Psoas muscle (tissue), 8 donors: Measurements from ENCODE around the gene ALDH18A1. TPM values are rescaled to one million over a fixed set of nuclear protein-coding genes. Genes with fewer than 3 reads are reported as not detected.

Experiments
- ATAC-seq, 4 donors: fragments of 200-7000 bp; cut with Tn5 transposase; one replicate each; pipeline ENCODE4 v1.9.1; 2020; ENCODE audit warnings: moderate library complexity in 3 of 4, mild to moderate bottlenecking in 2 of 4
- DNase-seq, 2 donors: peaks; one replicate each; pipeline ENCODE4 v3.0.0-alpha.2; 2020
- H3K27ac ChIP-seq: fragments of 200-600 bp; one replicate; pipeline ENCODE4 v1.8.0; 2022
- H3K27me3 ChIP-seq, 3 donors: fragments of 200-600 bp in 1 of 3; one replicate each; pipeline versions ENCODE4 v1.6.1 to v1.8.0; 2013 to 2022; ENCODE audit warnings: low read length in 2 of 3, mild to moderate bottlenecking in 2 of 3, moderate library complexity in 1 of 3; ENCODE audit not compliant: insufficient read depth in 3 of 3
- H3K36me3 ChIP-seq, 2 donors: fragments of 200-600 bp in 1 of 2; one replicate each; pipeline versions ENCODE4 v1.6.1 to v1.8.0; 2013 to 2022; ENCODE audit warnings: low read depth in 1 of 2, mild to moderate bottlenecking in 1 of 2, moderate library complexity in 1 of 2; ENCODE audit not compliant: insufficient read depth in 1 of 2
- H3K4me1 ChIP-seq: fragments of 200-600 bp; one replicate; pipeline ENCODE4 v1.8.0; 2022
- H3K4me3 ChIP-seq: fragments of 200-600 bp; one replicate; pipeline ENCODE4 v1.8.0; 2022; ENCODE audit warnings: mild to moderate bottlenecking
- H3K9me3 ChIP-seq: fragments of 200-600 bp; one replicate; pipeline ENCODE4 v1.8.0; 2022
- WGBS, 3 donors: extraction: QIAGEN DNeasy Blood & Tissue Kit; methylation state at CpG; one replicate each; pipeline versions ENCODE4 v1.1.6 to v1.1.7; 2013; 5-methylcytosine and 5-hydroxymethylcytosine counted together
- intact Hi-C, 2 donors: fragments of 100-400 bp; cut with DNase I; formaldehyde crosslinking; loops; one replicate each; pipeline versions ENCODE4 v1.11.0 to v1.14.2; 2022
- polyA plus RNA-seq, 3 donors: library from polyadenylated mRNA; stranded (reverse); fragments of 200-250 nt; gene quantifications; one replicate each; pipeline ENCODE4 v1.2.3, GENCODE V29; 2013
- total RNA-seq, 4 donors: library from RNA; stranded (reverse); fragmentation: NEBNext Ultra II Directional in 2 of 4; extraction: Animal tissue kit (Norgen Biotek cat#: 25700) in 2 of 4; gene quantifications; one replicate each; pipeline versions ENCODE4 v1.2.1 to v1.2.4, GENCODE V29; 2021 to 2023
- TF ChIP-seq, protein P1 (sequence below): fragments of 200-600 bp; IDR thresholded peaks from one replicate; pipeline ENCODE4 v1.8.0; 2022; ENCODE audit warnings: antibody characterized with exemption
- donor health status: healthy with polysubstance abuse.
- donor health status: DM: no; HTN: no; CAD: no; lungs with moderate emphysema.
- donor health status: Bipolar disorder and iron deficiency.
- donor health status: healthy.
- donor health status: DM: yes; HTN: yes; CAD: no.
- donor health status: DM: no; HTN: no; CAD: no.
- donor health status: DM: no; HTN: no; CAD: no.
- donor health status: DM: yes; HTN: yes; CAD: no.

Gene ALDH18A1
- total and polyA plus RNA-seq, 7 donors = 2.4 to 18.1 (median 5.7) TPM

DNA sequence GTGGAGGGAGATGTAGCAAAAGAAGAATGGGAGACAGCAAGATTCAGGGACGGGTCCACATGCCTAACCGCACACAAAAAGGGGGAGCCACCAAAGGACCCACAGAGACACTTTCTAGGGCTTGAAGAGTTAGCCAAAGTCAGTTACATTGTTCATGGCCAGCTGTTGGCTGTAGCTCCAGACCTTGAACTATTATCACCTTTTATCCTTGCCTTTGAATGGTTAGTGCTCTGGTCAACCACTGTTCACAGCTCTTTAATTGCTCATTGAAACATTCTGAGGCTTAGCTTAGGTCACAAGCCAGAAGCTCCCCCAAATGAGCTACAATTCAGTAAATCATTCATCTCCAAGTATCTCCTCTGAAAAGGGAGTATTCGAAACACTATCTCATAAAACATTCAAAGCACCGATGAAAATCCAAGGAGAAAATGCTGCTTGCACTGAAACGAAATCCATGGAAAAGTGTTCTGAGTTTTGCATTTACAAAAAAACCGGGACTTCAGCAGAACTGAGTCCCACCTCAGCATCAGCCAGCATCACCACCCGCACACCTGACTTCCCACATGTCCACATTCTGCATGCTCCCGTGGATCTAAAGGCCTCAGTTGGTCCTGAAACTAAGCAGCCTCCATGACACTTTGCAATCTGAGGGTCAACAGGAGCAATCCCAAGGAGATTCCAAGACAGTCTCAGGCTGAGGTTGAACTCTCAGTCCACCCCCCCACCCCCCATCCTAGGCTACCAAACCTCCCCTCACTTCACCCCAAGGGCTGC, 99.3 kb downstream of the ALDH18A1 start:
- no peak overlapping the region for H3K4me3 ChIP-seq
- intact Hi-C loops = loop anchor here (5.0 to 10.0 kb wide), 3 partner anchors 35 to 52 kb away; no protein-coding TSS in a partner anchor
- TF ChIP-seq, protein P1, sequence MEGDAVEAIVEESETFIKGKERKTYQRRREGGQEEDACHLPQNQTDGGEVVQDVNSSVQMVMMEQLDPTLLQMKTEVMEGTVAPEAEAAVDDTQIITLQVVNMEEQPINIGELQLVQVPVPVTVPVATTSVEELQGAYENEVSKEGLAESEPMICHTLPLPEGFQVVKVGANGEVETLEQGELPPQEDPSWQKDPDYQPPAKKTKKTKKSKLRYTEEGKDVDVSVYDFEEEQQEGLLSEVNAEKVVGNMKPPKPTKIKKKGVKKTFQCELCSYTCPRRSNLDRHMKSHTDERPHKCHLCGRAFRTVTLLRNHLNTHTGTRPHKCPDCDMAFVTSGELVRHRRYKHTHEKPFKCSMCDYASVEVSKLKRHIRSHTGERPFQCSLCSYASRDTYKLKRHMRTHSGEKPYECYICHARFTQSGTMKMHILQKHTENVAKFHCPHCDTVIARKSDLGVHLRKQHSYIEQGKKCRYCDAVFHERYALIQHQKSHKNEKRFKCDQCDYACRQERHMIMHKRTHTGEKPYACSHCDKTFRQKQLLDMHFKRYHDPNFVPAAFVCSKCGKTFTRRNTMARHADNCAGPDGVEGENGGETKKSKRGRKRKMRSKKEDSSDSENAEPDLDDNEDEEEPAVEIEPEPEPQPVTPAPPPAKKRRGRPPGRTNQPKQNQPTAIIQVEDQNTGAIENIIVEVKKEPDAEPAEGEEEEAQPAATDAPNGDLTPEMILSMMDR = no peak
- no peak for ATAC-seq
- no peaks in the 10 kb centered on the region for H3K27me3 ChIP-seq
- DNase-seq = no peak
- H3K4me1 ChIP-seq = peaks cover 26% of the 10 kb centered on the region
- H3K36me3 ChIP-seq = no peaks in the 10 kb centered on the region
- WGBS, 3 donors = 78 to 83% (median 79%) methylated on average over 8 of the region's 8 CpGs
- no peak overlapping the region for H3K27ac ChIP-seq
- H3K9me3 ChIP-seq = no peaks in the 10 kb centered on the region

Other genes starting within 250 kb of the ALDH18A1 start
- 100 to 1,000 TPM in 3 of 4 donors, 10 to 100 TPM in 1; 71.1 to 306 (median 160) TPM for gene SORBS1, start 95.3 kb downstream of the ALDH18A1 start, total RNA-seq
- gene SORBS1, start 95.3 kb downstream of the ALDH18A1 start, polyA plus RNA-seq = 100 to 1,000 TPM in 2 of 3 donors, 10 to 100 TPM in 1; 17.3 to 270 (median 121) TPM
- gene TCTN3, start 37.2 kb upstream of the ALDH18A1 start, total RNA-seq = 10 to 100 TPM in 1 of 4 donors, 1 to 10 TPM in 3; 6.0 to 10.2 (median 9.3) TPM
- 10 to 100 TPM in 2 of 3 donors, 1 to 10 TPM in 1; 7.5 to 14.2 (median 10.4) TPM for gene TCTN3, start 37.2 kb upstream of the ALDH18A1 start, polyA plus RNA-seq
- 1 to 10 TPM; 1.6 to 3.9 (median 3.3) TPM for gene ENTPD1, start 99.5 kb upstream of the ALDH18A1 start, total RNA-seq
- gene ENTPD1, start 99.5 kb upstream of the ALDH18A1 start, polyA plus RNA-seq = 1 to 10 TPM; 1.4 to 1.7 (median 1.6) TPM